ENCODE results near the gene CCDC39. TPM values are rescaled to one million over a fixed set of nuclear protein-coding genes. Genes with fewer than 3 reads are reported as not detected.

CCDC39 gene
- total RNA-seq, 1 donor from 2014 or later = not detected

- Histone ChIP-seq H3K27me3 (ENCODE audit: control insufficient read depth, insufficient read depth, low read length) (peaks cover 2% of the 10 kb centered on the region), H3K4me3 (ENCODE audit: low read depth, low read length) (no peak overlapping the region), H3K36me3 (ENCODE audit: control insufficient read depth, insufficient read depth, low read length) (no peaks in the 10 kb centered on the region)
- no peak for TF ChIP-seq CTCF (IDR thresholded peaks at IDR 0.05; ENCODE audit: insufficient read depth, low read length, severe bottlenecking)
- DNase-seq (ENCODE audit: low read depth) (no peak), FAIRE-seq (no peak)
These were observed 5.5 kb upstream of the CCDC39 start for GRCh38 chr3:180684807-180685206.

- peaks cover 2% of the 10 kb centered on the region for H3K27me3 ChIP-seq (ENCODE audit: control insufficient read depth, insufficient read depth, low read length)
- TF ChIP-seq CTCF (IDR thresholded peaks at IDR 0.05; ENCODE audit: insufficient read depth, low read length, severe bottlenecking) = no peak
- H3K4me3 ChIP-seq (ENCODE audit: low read depth, low read length) = no peak overlapping the region
- no peaks in the 10 kb centered on the region for H3K36me3 ChIP-seq (ENCODE audit: control insufficient read depth, insufficient read depth, low read length)
- DNase-seq (ENCODE audit: low read depth) = no peak
- FAIRE-seq = no peak
These were observed 4.5 kb upstream of the CCDC39 start for GRCh38 chr3:180683816-180684215.

GRCh38 chr3:180680097-180680430, 775 bp upstream of the CCDC39 start:
- Histone ChIP-seq H3K4me3 (ENCODE audit: low read depth, low read length) (peak overlapping the region; percentile 49), H3K27me3 (ENCODE audit: control insufficient read depth, insufficient read depth, low read length) (peaks cover 2% of the 10 kb centered on the region), H3K36me3 (ENCODE audit: control insufficient read depth, insufficient read depth, low read length) (no peaks in the 10 kb centered on the region)
- no peak for FAIRE-seq
- TF ChIP-seq CTCF (IDR thresholded peaks at IDR 0.05; ENCODE audit: insufficient read depth, low read length, severe bottlenecking) = peak; percentile 61
- DNase-seq (ENCODE audit: low read depth) = peak; percentile 61

GRCh38 chr3:180678231-180678630, 1.1 kb downstream of the CCDC39 start:
- no peak overlapping the region for H3K4me3 ChIP-seq (ENCODE audit: low read depth, low read length)
- peaks cover 2% of the 10 kb centered on the region for H3K27me3 ChIP-seq (ENCODE audit: control insufficient read depth, insufficient read depth, low read length)
- DNase-seq (ENCODE audit: low read depth) = no peak
- TF ChIP-seq CTCF (IDR thresholded peaks at IDR 0.05; ENCODE audit: insufficient read depth, low read length, severe bottlenecking) = no peak
- H3K36me3 ChIP-seq (ENCODE audit: control insufficient read depth, insufficient read depth, low read length) = no peaks in the 10 kb centered on the region
- FAIRE-seq = no peak

GRCh38 chr3:180661444-180661843, 17.8 kb downstream of the CCDC39 start:
- H3K4me3 ChIP-seq (ENCODE audit: low read depth, low read length) = no peak overlapping the region
- no peaks in the 10 kb centered on the region for H3K36me3 ChIP-seq (ENCODE audit: control insufficient read depth, insufficient read depth, low read length)
- no peak for DNase-seq (ENCODE audit: low read depth)
- no peak for TF ChIP-seq CTCF (IDR thresholded peaks at IDR 0.05; ENCODE audit: insufficient read depth, low read length, severe bottlenecking)
- FAIRE-seq = no peak
- no peaks in the 10 kb centered on the region for H3K27me3 ChIP-seq (ENCODE audit: control insufficient read depth, insufficient read depth, low read length)

GRCh38 chr3:180657094-180657493, 22.2 kb downstream of the CCDC39 start:
- Histone ChIP-seq H3K36me3 (ENCODE audit: control insufficient read depth, insufficient read depth, low read length) (no peaks in the 10 kb centered on the region), H3K4me3 (ENCODE audit: low read depth, low read length) (no peak overlapping the region), H3K27me3 (ENCODE audit: control insufficient read depth, insufficient read depth, low read length) (no peaks in the 10 kb centered on the region)
- no peak for DNase-seq (ENCODE audit: low read depth)
- no peak for TF ChIP-seq CTCF (IDR thresholded peaks at IDR 0.05; ENCODE audit: insufficient read depth, low read length, severe bottlenecking)
- no peak for FAIRE-seq

All from bronchial epithelial cell (primary cell).